Measurements from ENCODE around the gene ANLN.

DNA sequence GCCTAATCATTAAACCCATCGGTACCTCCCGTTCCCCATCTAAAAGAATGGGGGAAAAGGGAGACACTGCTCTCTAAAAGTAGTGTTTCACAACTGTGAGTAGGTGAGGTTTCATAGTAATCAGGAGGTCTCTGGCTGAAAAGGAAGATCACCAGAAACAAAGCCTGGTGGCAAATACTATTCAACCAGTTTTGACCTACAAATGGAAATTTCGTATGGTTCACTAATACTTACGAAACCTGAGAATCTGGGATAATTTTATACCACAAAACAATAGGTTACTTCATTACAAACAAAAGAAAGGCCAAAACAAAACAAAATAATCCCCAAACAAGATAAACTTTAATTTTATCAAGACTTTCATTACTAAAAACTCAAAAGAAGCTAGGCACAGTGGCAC lies 28.4 kb upstream of the ANLN start:
- no peak for TF ChIP-seq CTCF (IDR thresholded peaks at IDR 0.05)
- TF ChIP-seq TCF7L2 (IDR thresholded peaks at IDR 0.05; ENCODE audit: low read depth, low read length) = no peak

Measured in Panc1 (cell line).